ENCODE data around the gene MKI67.

DNA sequence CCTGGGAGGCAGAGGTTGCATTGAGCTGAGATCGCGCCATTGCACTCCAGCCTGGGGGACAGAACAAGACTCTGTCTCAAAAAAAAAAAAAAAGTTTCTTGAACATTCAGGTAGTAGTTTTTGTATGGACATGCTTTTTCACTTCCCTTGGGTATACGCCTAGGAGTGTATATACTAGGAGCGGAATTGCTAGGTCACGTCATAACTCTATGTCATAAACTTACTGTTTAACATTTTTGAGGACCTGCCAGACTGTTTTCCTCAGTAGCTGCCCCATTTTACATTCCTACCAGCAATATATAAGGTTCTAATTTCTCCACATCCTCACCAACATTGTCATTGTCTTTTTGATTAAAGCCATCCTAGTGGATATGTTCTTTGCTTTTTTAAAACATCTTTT lies 51.6 kb downstream of the MKI67 start:
- TF ChIP-seq ZNF274 (IDR thresholded peaks at IDR 0.05; ENCODE audit: low read depth, low read length) = no peak
- no peak for TF ChIP-seq YY1 (IDR thresholded peaks at IDR 0.05; ENCODE audit: insufficient read depth, insufficient read length)
- TF ChIP-seq SUZ12 (IDR thresholded peaks at IDR 0.05; ENCODE audit: extremely low read depth, insufficient read depth, insufficient read length) = no peak
